Measurements from ENCODE around the gene TTL.
"Not testable (repeated sequence)": the region's sequence is repeated elsewhere in the genome, so short reads cannot be mapped to it uniquely, and the experiment has no call there.

Gene TTL

GRCh38 chr2:112519506-112519905 lies 37.5 kb downstream of the TTL start:
- H3K4me1 ChIP-seq (ENCODE audit: control insufficient read depth, insufficient read depth, low read length, poor library complexity, severe bottlenecking) = no peaks in the 10 kb centered on the region
- no peak overlapping the region for H3K27ac ChIP-seq (ENCODE audit: insufficient read depth, low read length, poor library complexity, severe bottlenecking)
- H3K4me3 ChIP-seq (ENCODE audit: insufficient read depth, low read depth, low read length, poor library complexity, severe bottlenecking) = no peak overlapping the region
- H3K9me3 ChIP-seq (ENCODE audit: control insufficient read depth, low read length) = no peaks in the 10 kb centered on the region
- DNase-seq = no peak
- H3K36me3 ChIP-seq (ENCODE audit: control insufficient read depth, insufficient read depth, low read length) = peaks cover 30% of the 10 kb centered on the region
- H3K27me3 ChIP-seq (replicated peaks; ENCODE audit: control insufficient read depth, insufficient read depth, low read length, poor library complexity, severe bottlenecking) = no peaks in the 10 kb centered on the region

GRCh38 chr2:112520234-112520783 lies 38.4 kb downstream of the TTL start:
- Histone ChIP-seq H3K36me3 (ENCODE audit: control insufficient read depth, insufficient read depth, low read length) (peaks cover 21% of the 10 kb centered on the region), H3K27ac (ENCODE audit: insufficient read depth, low read length, poor library complexity, severe bottlenecking) (no peak overlapping the region), H3K27me3 (replicated peaks; ENCODE audit: control insufficient read depth, insufficient read depth, low read length, poor library complexity, severe bottlenecking) (no peaks in the 10 kb centered on the region), H3K4me3 (ENCODE audit: insufficient read depth, low read depth, low read length, poor library complexity, severe bottlenecking) (no peak overlapping the region), H3K9me3 (ENCODE audit: control insufficient read depth, low read length) (no peaks in the 10 kb centered on the region), H3K4me1 (ENCODE audit: control insufficient read depth, insufficient read depth, low read length, poor library complexity, severe bottlenecking) (no peaks in the 10 kb centered on the region)
- no peak for DNase-seq

- no peaks in the 10 kb centered on the region for H3K9me3 ChIP-seq (ENCODE audit: control insufficient read depth, low read length)
- H3K36me3 ChIP-seq (ENCODE audit: control insufficient read depth, insufficient read depth, low read length) = peaks cover 20% of the 10 kb centered on the region
- no peaks in the 10 kb centered on the region for H3K27me3 ChIP-seq (replicated peaks; ENCODE audit: control insufficient read depth, insufficient read depth, low read length, poor library complexity, severe bottlenecking)
- H3K4me1 ChIP-seq (ENCODE audit: control insufficient read depth, insufficient read depth, low read length, poor library complexity, severe bottlenecking) = no peaks in the 10 kb centered on the region
- H3K4me3 ChIP-seq (ENCODE audit: insufficient read depth, low read depth, low read length, poor library complexity, severe bottlenecking) = no peak overlapping the region
- DNase-seq = no peak
- no peak overlapping the region for H3K27ac ChIP-seq (ENCODE audit: insufficient read depth, low read length, poor library complexity, severe bottlenecking)
These were observed 41.4 kb downstream of the TTL start for GRCh38 chr2:112523291-112523777.

- not testable (repeated sequence) for H3K9me3 ChIP-seq (ENCODE audit: control insufficient read depth, low read length); H3K4me3 ChIP-seq (ENCODE audit: insufficient read depth, low read depth, low read length, poor library complexity, severe bottlenecking); DNase-seq; H3K4me1 ChIP-seq (ENCODE audit: control insufficient read depth, insufficient read depth, low read length, poor library complexity, severe bottlenecking); H3K27me3 ChIP-seq (replicated peaks; ENCODE audit: control insufficient read depth, insufficient read depth, low read length, poor library complexity, severe bottlenecking); H3K27ac ChIP-seq (ENCODE audit: insufficient read depth, low read length, poor library complexity, severe bottlenecking)
- H3K36me3 ChIP-seq (ENCODE audit: control insufficient read depth, insufficient read depth, low read length) = peaks cover 24% of the 10 kb centered on the region
These were observed 42.3 kb downstream of the TTL start for GRCh38 chr2:112524276-112524675.

GRCh38 chr2:112528541-112528940 lies 46.6 kb downstream of the TTL start:
- Histone ChIP-seq H3K9me3 (ENCODE audit: control insufficient read depth, low read length) (no peaks in the 10 kb centered on the region), H3K4me1 (ENCODE audit: control insufficient read depth, insufficient read depth, low read length, poor library complexity, severe bottlenecking) (no peaks in the 10 kb centered on the region), H3K27ac (ENCODE audit: insufficient read depth, low read length, poor library complexity, severe bottlenecking) (no peak overlapping the region), H3K27me3 (replicated peaks; ENCODE audit: control insufficient read depth, insufficient read depth, low read length, poor library complexity, severe bottlenecking) (no peaks in the 10 kb centered on the region), H3K4me3 (ENCODE audit: insufficient read depth, low read depth, low read length, poor library complexity, severe bottlenecking) (no peak overlapping the region), H3K36me3 (ENCODE audit: control insufficient read depth, insufficient read depth, low read length) (peaks cover 13% of the 10 kb centered on the region)
- DNase-seq = no peak

GRCh38 chr2:112529757-112530156 lies 47.8 kb downstream of the TTL start:
- H3K4me3 ChIP-seq (ENCODE audit: insufficient read depth, low read depth, low read length, poor library complexity, severe bottlenecking) = no peak overlapping the region
- H3K36me3 ChIP-seq (ENCODE audit: control insufficient read depth, insufficient read depth, low read length) = peaks cover 13% of the 10 kb centered on the region
- no peaks in the 10 kb centered on the region for H3K27me3 ChIP-seq (replicated peaks; ENCODE audit: control insufficient read depth, insufficient read depth, low read length, poor library complexity, severe bottlenecking)
- H3K4me1 ChIP-seq (ENCODE audit: control insufficient read depth, insufficient read depth, low read length, poor library complexity, severe bottlenecking) = no peaks in the 10 kb centered on the region
- no peaks in the 10 kb centered on the region for H3K9me3 ChIP-seq (ENCODE audit: control insufficient read depth, low read length)
- H3K27ac ChIP-seq (ENCODE audit: insufficient read depth, low read length, poor library complexity, severe bottlenecking) = no peak overlapping the region
- no peak for DNase-seq

- Histone ChIP-seq H3K4me3 (ENCODE audit: insufficient read depth, low read depth, low read length, poor library complexity, severe bottlenecking) (no peak overlapping the region), H3K27ac (ENCODE audit: insufficient read depth, low read length, poor library complexity, severe bottlenecking) (no peak overlapping the region), H3K36me3 (ENCODE audit: control insufficient read depth, insufficient read depth, low read length) (peaks cover 13% of the 10 kb centered on the region), H3K9me3 (ENCODE audit: control insufficient read depth, low read length) (no peaks in the 10 kb centered on the region), H3K4me1 (ENCODE audit: control insufficient read depth, insufficient read depth, low read length, poor library complexity, severe bottlenecking) (no peaks in the 10 kb centered on the region), H3K27me3 (replicated peaks; ENCODE audit: control insufficient read depth, insufficient read depth, low read length, poor library complexity, severe bottlenecking) (no peaks in the 10 kb centered on the region)
- DNase-seq = no peak
These were observed 48.8 kb downstream of the TTL start for GRCh38 chr2:112530728-112531127.

GRCh38 chr2:112534826-112535225 lies 52.9 kb downstream of the TTL start:
- Histone ChIP-seq H3K36me3 (ENCODE audit: control insufficient read depth, insufficient read depth, low read length) (peaks cover 3% of the 10 kb centered on the region), H3K4me3 (ENCODE audit: insufficient read depth, low read depth, low read length, poor library complexity, severe bottlenecking) (no peak overlapping the region), H3K4me1 (ENCODE audit: control insufficient read depth, insufficient read depth, low read length, poor library complexity, severe bottlenecking) (no peaks in the 10 kb centered on the region), H3K27me3 (replicated peaks; ENCODE audit: control insufficient read depth, insufficient read depth, low read length, poor library complexity, severe bottlenecking) (no peaks in the 10 kb centered on the region), H3K27ac (ENCODE audit: insufficient read depth, low read length, poor library complexity, severe bottlenecking) (no peak overlapping the region), H3K9me3 (ENCODE audit: control insufficient read depth, low read length) (no peaks in the 10 kb centered on the region)
- no peak for DNase-seq

GRCh38 chr2:112536665-112537064 lies 54.7 kb downstream of the TTL start:
- H3K4me3 ChIP-seq (ENCODE audit: insufficient read depth, low read depth, low read length, poor library complexity, severe bottlenecking); DNase-seq; H3K36me3 ChIP-seq (ENCODE audit: control insufficient read depth, insufficient read depth, low read length): not testable (repeated sequence)

GRCh38 chr2:112539306-112539705 lies 57.4 kb downstream of the TTL start:
- Histone ChIP-seq H3K27ac (ENCODE audit: insufficient read depth, low read length, poor library complexity, severe bottlenecking) (no peak overlapping the region), H3K4me3 (ENCODE audit: insufficient read depth, low read depth, low read length, poor library complexity, severe bottlenecking) (no peak overlapping the region), H3K36me3 (ENCODE audit: control insufficient read depth, insufficient read depth, low read length) (no peaks in the 10 kb centered on the region), H3K27me3 (replicated peaks; ENCODE audit: control insufficient read depth, insufficient read depth, low read length, poor library complexity, severe bottlenecking) (no peaks in the 10 kb centered on the region), H3K4me1 (ENCODE audit: control insufficient read depth, insufficient read depth, low read length, poor library complexity, severe bottlenecking) (peaks cover 11% of the 10 kb centered on the region), H3K9me3 (ENCODE audit: control insufficient read depth, low read length) (no peaks in the 10 kb centered on the region)
- no peak for DNase-seq

More at GRCh38 chr2:112536665-112537064, 54.7 kb downstream of the TTL start:
- H3K9me3 ChIP-seq (ENCODE audit: control insufficient read depth, low read length); H3K27ac ChIP-seq (ENCODE audit: insufficient read depth, low read length, poor library complexity, severe bottlenecking); H3K27me3 ChIP-seq (replicated peaks; ENCODE audit: control insufficient read depth, insufficient read depth, low read length, poor library complexity, severe bottlenecking); H3K4me1 ChIP-seq (ENCODE audit: control insufficient read depth, insufficient read depth, low read length, poor library complexity, severe bottlenecking): not testable (repeated sequence)

Measured in effector memory CD4-positive, alpha-beta T cell (primary cell).